ENCODE measurements around the gene WLS.

DNA sequence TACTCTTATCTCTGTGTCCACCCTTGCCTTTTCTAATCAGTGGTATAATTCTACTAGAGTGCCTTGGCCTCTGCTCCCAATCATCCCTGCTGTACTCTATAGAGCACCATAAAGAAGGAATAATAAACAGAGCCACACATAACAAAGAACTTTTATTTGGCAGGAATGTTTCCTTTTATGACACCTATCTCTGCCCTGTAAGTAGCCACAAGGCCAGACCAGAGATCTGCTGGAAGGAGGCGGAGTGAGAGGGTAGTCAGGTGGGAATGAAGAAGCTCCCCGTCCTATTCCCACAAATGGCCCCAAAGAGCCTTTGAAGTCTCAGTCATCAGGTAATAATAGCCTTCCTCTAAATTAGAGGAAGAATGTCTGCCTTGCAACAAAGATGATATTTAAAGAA is 32.7 kb downstream of the WLS start:
- TF ChIP-seq CTCF (conservative IDR thresholded peaks at IDR 0.05) (no peak), EZH2 (IDR thresholded peaks at IDR 0.05; ENCODE audit: low read depth) (no peak)
